Natural killer cell (primary cell): Measurements from ENCODE around the gene LYRM9. TPM values are rescaled to one million over a fixed set of nuclear protein-coding genes. Genes with fewer than 3 reads are reported as not detected.

ENCODE experiments used
- ATAC-seq, 3 donors: fragments of 150-1000 bp in 2 of 3; fragments of 200-7000 bp in 1 of 3; cut with Tn5 transposase; 1 replicate in 1 of 3; 2 replicates in 2 of 3; pipeline ENCODE4 v1.10.0; 2021; ENCODE audit warnings: mild to moderate bottlenecking in 2 of 3, moderate library complexity in 2 of 3
- DNase-seq, 2 donors: peaks; one replicate each; pipeline versions ENCODE4 v3.0.0 to v3.0.0-alpha.2; 2013 to 2021; ENCODE audit warnings: mixed read lengths in 1 of 2
- H3K27ac ChIP-seq: one replicate; pipeline ENCODE4 v1.5.1; 2013; ENCODE audit warnings: mild to moderate bottlenecking, low read length
- H3K27me3 ChIP-seq: one replicate; pipeline ENCODE4 v1.6.1; 2013; ENCODE audit warnings: low read length; ENCODE audit not compliant: control insufficient read depth, insufficient read depth
- H3K36me3 ChIP-seq: one replicate; pipeline ENCODE4 v1.6.1; 2013; ENCODE audit warnings: low read length; ENCODE audit not compliant: control insufficient read depth, insufficient read depth
- H3K4me1 ChIP-seq: one replicate; pipeline ENCODE4 v1.6.1; 2013; ENCODE audit warnings: low read length; ENCODE audit not compliant: control insufficient read depth, insufficient read depth
- H3K4me3 ChIP-seq: one replicate; pipeline ENCODE4 v1.5.1; 2013; ENCODE audit warnings: low read length
- H3K9me3 ChIP-seq: one replicate; pipeline ENCODE4 v1.6.1; 2013; ENCODE audit warnings: low read length; ENCODE audit not compliant: control insufficient read depth, insufficient read depth
- H3K27ac Mint-ChIP-seq, 2 donors: one replicate each; pipeline ENCODE4 v1.8.0; 2022; ENCODE audit warnings: mild to moderate bottlenecking in 2 of 2, mixed read lengths in 2 of 2, moderate library complexity in 1 of 2
- H3K27me3 Mint-ChIP-seq, 2 donors: one replicate each; pipeline ENCODE4 v1.8.0; 2022; ENCODE audit warnings: low read depth in 2 of 2, mixed read lengths in 2 of 2
- H3K36me3 Mint-ChIP-seq: one replicate; pipeline ENCODE4 v1.8.0; 2022; ENCODE audit warnings: mixed read lengths
- H3K4me1 Mint-ChIP-seq, 2 donors: one replicate each; pipeline ENCODE4 v1.8.0; 2022; ENCODE audit warnings: mixed read lengths in 2 of 2
- H3K4me3 Mint-ChIP-seq: one replicate; pipeline ENCODE4 v1.8.0; 2022; ENCODE audit warnings: mild to moderate bottlenecking, moderate library complexity, mixed read lengths
- H3K9me3 Mint-ChIP-seq, 2 donors: one replicate each; pipeline ENCODE4 v1.8.0; 2022; ENCODE audit warnings: mixed read lengths in 2 of 2
- CTCF ChIP-seq: fragments of 200-600 bp; IDR thresholded peaks from one replicate; pipeline ENCODE4 v1.8.0; 2022; ENCODE audit warnings: antibody characterized with exemption
- WGBS: methylation state at CpG from one replicate; pipeline ENCODE4 v1.1.7; 2013; ENCODE audit warnings: missing lambda C conversion rate; ENCODE audit not compliant: insufficient coverage; 5-methylcytosine and 5-hydroxymethylcytosine counted together
- intact Hi-C: fragments of 100-400 bp; cut with micrococcal nuclease; formaldehyde crosslinking; loops from one replicate; pipeline ENCODE4 v1.14.2; 2022
- total RNA-seq, 4 donors: library from RNA; stranded (reverse); fragments of 120-200 nt in 1 of 4; gene quantifications; one replicate each; pipeline versions ENCODE4 v1.2.3 to v1.2.4, GENCODE V29; 2013 to 2022

The LYRM9 gene
- total RNA-seq = 10 to 100 TPM in 1 of 3 donors, 1 to 10 TPM in 2; 7.8 to 13.0 (median 9.3) TPM
- 8.3 TPM for total RNA-seq (2013)

GRCh38 chr17:27892866-27893769, at the start of gene LYRM9:
Gene LYRM9 (minus strand): TSS chr17:27893365. CDS start chr17:27882694, 10,671 bp downstream.
- H3K27ac Mint-ChIP-seq = peak within 1 kb of the TSS; percentile 79 to 83
- peak within 1 kb of the TSS; percentile 89 for H3K4me3 Mint-ChIP-seq
- H3K36me3 Mint-ChIP-seq = no peaks in the 10 kb centered on the region
- peak; percentile 95 for TF ChIP-seq CTCF
- peak within 1 kb of the TSS; percentile 48 for H3K4me3 ChIP-seq
- H3K9me3 Mint-ChIP-seq = no peaks in the 10 kb centered on the region
- ATAC-seq = peak; percentile 98 to 100 (median 99)
- peak within 1 kb of the TSS; percentile 30 for H3K27ac ChIP-seq
- no peaks in the 10 kb centered on the region for H3K36me3 ChIP-seq
- peaks cover 3% of the 10 kb centered on the region for H3K4me1 ChIP-seq
- H3K9me3 ChIP-seq = no peaks in the 10 kb centered on the region
- WGBS = under 1% methylated on average over 71 of the region's 75 CpGs
- peaks cover 11 to 38% of the 10 kb centered on the region in 2 donors for H3K27me3 Mint-ChIP-seq
- peaks cover 11 to 20% of the 10 kb centered on the region in 2 donors for H3K4me1 Mint-ChIP-seq
- intact Hi-C loops = loop anchor here (1.0 kb wide), 1 partner anchor 88 kb away; no protein-coding TSS in a partner anchor
- DNase-seq = peak; percentile 95 to 96
- no peaks in the 10 kb centered on the region for H3K27me3 ChIP-seq

- no peak overlapping the region for H3K27ac Mint-ChIP-seq
- 78% methylated on average over 11 of the region's 13 CpGs for WGBS
- peaks cover 0 to 6% of the 10 kb centered on the region in 2 donors for H3K4me1 Mint-ChIP-seq
- no peak for TF ChIP-seq CTCF
- H3K27me3 ChIP-seq = no peaks in the 10 kb centered on the region
- H3K9me3 ChIP-seq = no peaks in the 10 kb centered on the region
- H3K27me3 Mint-ChIP-seq = peaks cover 7 to 8% of the 10 kb centered on the region in 2 donors
- DNase-seq = no peak
- no peaks in the 10 kb centered on the region for H3K36me3 ChIP-seq
- H3K9me3 Mint-ChIP-seq = no peaks in the 10 kb centered on the region
- no peak overlapping the region for H3K4me3 ChIP-seq
- no peak overlapping the region for H3K4me3 Mint-ChIP-seq
- intact Hi-C loops = no loop called here
- no peak for ATAC-seq
- H3K36me3 Mint-ChIP-seq = no peaks in the 10 kb centered on the region
- H3K4me1 ChIP-seq = no peaks in the 10 kb centered on the region
- H3K27ac ChIP-seq = no peak overlapping the region
These were observed 47.6 kb upstream of the LYRM9 start for GRCh38 chr17:27940503-27941428.

GRCh38 chr17:27939474-27940465, 46.6 kb upstream of the LYRM9 start:
- H3K9me3 Mint-ChIP-seq = no peaks in the 10 kb centered on the region
- Histone ChIP-seq H3K27ac (no peak overlapping the region), H3K9me3 (no peaks in the 10 kb centered on the region), H3K4me3 (no peak overlapping the region), H3K27me3 (no peaks in the 10 kb centered on the region), H3K36me3 (no peaks in the 10 kb centered on the region), H3K4me1 (no peaks in the 10 kb centered on the region)
- no peak for ATAC-seq
- no peaks in the 10 kb centered on the region for H3K36me3 Mint-ChIP-seq
- peaks cover 0 to 6% of the 10 kb centered on the region in 2 donors for H3K4me1 Mint-ChIP-seq
- no peak for DNase-seq
- 70% methylated on average over 7 of the region's 7 CpGs for WGBS
- H3K4me3 Mint-ChIP-seq = no peak overlapping the region
- no peak for TF ChIP-seq CTCF
- intact Hi-C loops = no loop called here
- peaks cover 11 to 17% of the 10 kb centered on the region in 2 donors for H3K27me3 Mint-ChIP-seq
- H3K27ac Mint-ChIP-seq = no peak overlapping the region
